NCI-H526 (cell line): ENCODE measurements around the gene CD160.
A peak's percentile ranks its signal among the peaks of the same experiment; 100 is the strongest.
"Not testable (repeated sequence)": the region's sequence is repeated elsewhere in the genome, so short reads cannot be mapped to it uniquely, and the experiment has no call there.

ENCODE experiments used
- DNase-seq, 2 experiments: peaks; one replicate each; lab custom pipeline; 2025; lab: John Stamatoyannopoulos, UW

The CD160 gene, protein sequence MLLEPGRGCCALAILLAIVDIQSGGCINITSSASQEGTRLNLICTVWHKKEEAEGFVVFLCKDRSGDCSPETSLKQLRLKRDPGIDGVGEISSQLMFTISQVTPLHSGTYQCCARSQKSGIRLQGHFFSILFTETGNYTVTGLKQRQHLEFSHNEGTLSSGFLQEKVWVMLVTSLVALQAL

DNA sequence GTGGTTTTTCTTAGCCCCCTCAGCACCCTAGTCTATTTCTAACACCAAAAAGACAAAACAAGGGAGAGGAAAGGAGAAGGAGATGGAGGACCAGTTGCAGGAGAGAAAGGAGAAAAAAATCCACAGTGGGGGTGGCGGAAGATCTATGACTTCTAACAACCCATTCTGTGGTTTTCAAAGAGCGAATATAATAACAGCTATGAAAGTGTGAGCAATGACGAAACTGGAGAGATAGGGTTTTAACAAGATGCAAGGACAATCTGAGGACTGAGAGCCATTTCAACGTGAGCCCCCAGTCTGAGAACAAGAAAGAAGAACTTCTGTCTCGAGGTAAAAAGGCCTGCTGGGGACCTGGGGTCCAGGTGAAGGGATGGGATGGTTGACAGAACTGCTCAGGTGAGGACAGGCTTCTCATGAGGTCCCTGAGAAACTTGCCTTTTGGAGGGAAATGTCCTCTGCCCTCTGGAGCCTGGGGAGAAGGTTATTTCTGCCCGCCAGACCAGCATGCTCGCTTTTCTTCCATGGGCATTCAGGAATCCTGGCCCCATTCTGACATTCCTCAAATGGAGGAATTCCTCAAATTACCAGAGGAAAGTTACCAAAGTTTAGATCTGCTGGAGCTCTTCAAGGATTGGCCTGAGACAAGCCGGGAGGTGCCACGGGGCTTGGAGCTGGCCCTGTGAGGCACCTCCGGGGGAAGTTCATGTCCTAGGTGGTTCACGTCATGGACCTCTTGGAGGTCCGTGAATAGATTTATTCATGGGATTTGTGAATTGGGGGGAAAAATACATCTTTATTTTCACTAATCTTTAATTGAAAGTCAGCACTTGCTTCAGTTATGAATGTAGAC is at the start of gene CD160:
Gene CD160, plus strand, starts transcription at position 270 of the 850 bp plus-strand sequence. CDS start 8,829 bp downstream, outside the sequence.
- no peak for DNase-seq

DNA sequence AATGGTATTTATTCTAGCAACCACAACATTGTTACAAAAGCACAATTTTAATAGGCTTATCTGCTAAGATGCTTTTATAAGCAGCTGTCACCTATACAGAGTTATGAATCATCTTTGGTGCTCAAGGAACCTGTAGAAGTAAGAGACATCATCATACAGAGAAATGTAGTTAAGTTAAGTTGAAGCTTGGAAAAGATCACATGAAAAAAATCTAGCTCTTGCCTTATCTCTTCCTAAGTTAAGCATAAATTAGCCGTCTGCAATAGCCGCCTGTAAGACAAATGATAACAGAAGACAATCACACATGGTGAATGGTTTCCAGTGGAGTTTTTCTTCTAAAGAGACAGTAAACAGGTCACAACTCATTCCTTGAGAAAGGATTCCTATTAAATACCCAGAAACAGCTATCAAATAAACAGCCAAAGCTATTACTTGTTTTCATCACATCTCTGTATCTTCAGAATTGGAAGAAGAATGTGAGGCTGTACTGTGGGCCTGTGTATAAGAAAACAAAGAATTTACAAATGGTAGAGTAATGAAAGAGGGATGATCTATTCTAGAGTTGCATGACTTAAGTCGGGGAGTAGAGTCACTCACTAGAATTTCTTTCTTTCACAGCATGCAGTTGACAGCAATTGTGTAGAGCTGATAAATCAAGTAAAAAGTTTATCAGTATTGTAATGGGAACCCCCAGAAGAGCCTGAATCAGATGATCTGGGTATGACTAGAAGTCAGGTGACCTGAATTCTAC is 48.1 kb upstream of the CD160 start:
- not testable (repeated sequence) for DNase-seq

DNA sequence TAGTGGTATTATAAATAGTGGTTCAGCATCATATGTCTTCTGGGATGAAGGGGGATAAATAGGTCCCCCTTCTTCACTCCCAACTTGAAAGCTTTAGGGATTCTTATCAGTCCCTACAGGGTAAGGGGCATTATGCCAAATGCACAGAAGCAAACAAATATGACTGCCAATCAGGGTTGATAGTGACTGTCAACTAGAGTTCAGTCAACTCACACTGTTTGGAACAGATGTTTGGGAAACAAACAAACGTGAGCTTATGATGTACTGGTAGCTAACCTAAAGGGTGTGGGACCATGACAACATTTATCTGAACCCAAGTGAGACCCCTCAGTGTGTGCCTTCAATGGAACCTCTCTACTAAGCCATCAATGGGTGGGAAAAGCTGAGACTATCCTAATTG is 46.1 kb upstream of the CD160 start:
- DNase-seq: not testable (repeated sequence)

DNA sequence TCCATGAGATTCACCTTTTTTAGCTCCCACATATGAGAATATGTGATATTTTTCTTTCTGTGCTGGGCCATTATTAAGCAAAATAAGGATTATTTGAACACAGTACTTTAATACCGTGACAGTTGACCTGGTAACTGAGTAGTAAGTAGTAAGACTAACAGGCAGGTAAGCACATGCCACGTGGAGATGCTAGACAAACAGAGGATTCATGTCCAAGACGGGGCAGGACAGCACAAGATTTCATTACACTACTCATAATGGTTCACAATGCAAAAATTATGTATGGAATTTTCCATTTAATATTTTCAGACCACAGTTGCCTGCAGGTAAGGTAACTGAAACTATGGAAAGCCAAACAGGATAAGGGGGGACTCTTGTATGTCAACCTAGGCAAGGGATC is 34.4 kb upstream of the CD160 start:
- not testable (repeated sequence) for DNase-seq

DNA sequence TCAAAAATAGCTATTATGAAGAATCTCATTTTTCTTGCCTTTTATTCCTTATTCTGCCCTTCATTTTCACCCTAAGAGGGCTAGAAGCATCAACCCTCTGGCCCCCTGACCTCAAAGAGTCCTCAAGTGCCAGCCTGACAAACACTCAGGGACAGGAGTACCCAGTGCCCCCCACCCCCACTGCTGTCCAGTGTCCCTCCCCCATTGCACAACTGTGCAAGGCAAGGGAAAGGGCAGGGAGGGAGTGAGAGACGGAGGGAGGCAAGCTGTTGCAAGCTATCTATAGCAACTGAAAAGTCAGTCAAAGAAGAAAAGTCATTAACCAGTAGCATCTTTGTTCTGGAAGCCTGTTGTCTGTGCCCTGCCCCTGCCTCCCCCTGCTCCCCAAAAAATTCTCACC is 33.2 kb upstream of the CD160 start:
- not testable (repeated sequence) for DNase-seq

DNA sequence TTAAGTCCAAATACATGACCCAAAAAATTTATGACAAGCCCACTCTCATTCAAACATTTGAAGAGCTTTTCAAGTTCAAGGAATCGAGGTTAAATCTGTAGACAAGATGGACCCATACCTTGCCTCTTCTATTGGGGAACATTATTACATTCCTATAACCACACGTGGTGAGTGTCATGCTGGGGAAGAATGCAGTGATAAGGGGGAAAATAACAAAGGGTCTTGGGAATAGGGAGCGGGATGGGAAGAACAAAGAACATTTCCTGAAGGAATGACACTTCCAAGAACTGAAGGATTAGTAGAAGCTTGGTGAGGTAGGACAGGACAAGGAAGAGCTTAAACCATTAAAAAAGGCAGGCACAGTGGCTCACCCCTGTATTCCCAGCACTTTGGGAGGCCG is 31.0 kb upstream of the CD160 start:
- DNase-seq: no peak

DNA sequence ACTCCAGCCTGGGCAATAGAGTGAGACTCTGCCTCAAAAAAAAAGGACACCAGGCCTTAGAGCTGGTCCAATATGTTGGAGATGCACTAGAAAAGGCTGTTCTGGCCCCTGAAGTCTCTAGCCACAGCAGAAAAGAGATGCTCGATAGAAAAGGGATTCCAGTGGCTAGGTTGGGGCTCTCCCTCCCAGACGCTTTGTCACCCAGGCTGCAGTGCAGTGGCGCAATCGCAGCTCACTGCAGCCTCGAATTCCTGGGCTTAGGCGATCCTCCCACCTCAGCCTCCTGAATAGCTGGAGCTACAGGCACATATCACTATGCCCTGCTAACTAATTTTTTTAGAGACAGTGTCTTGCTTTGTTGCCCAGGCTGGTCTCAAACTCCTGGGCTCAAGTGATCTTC is 30.4 kb upstream of the CD160 start:
- no peak for DNase-seq

DNA sequence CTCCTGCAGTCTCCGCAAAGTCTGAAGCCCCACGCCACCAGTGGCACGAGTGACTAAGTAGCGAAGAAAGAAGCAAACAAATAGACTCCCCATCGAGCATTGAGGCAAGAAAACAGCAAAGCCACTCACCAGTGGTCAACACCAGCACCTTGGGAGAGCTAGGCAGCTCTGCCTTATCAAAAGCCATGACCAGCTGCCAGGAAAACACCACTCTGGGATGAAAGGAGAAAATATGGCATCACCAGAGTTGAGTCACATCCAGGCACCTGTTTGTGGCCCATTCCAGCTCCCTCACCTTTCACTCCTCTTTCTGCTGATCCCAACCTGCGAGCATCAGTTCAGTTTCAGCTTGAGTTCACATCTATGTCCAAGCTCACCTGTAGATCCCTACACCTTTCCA is 29.4 kb upstream of the CD160 start:
- no peak for DNase-seq

DNA sequence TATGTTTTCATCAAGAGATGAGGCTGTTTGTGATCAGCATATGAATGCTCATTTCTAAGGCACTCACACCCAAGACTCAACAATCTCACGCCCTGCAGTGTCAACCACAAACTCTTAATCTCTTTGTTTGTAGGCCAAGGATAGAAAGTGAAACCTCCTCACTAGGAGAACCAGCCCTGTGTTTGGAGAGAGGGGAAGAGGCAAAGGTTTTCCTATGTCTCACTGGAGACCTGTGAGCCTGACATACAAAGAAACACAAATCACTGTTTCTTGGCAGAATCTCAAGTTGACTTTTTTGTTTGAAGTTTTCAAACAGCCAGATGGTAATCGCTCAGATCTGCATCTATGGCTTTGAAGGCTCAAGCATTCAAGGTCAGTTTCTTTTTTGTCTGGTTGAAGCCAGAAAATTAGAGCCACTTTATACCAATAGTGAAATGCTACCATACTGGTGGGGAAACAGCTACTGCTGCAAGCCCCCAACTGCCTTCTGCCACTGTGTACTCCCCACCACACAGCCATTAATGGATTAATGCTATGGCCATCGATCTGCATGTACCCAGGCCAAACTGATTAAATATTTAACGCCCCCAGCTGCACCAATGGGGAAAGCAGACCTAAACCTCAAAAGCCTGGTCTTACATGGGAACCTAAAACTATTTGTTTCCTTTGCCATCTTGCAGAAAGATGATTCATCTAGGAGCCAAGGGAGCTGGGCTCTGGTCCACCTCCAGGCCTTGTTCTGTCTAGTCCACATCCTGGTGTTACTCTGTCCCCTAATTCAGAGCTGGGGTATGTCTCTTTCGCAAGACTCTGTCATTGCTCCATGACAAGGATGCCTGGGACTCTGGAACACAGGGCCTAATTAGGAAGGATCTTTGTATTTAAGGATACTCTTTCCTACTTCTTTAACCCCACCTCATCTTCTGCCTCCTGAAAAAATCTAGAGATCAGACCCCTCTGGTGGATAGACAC is 28.4 kb upstream of the CD160 start:
- no peak for DNase-seq

DNA sequence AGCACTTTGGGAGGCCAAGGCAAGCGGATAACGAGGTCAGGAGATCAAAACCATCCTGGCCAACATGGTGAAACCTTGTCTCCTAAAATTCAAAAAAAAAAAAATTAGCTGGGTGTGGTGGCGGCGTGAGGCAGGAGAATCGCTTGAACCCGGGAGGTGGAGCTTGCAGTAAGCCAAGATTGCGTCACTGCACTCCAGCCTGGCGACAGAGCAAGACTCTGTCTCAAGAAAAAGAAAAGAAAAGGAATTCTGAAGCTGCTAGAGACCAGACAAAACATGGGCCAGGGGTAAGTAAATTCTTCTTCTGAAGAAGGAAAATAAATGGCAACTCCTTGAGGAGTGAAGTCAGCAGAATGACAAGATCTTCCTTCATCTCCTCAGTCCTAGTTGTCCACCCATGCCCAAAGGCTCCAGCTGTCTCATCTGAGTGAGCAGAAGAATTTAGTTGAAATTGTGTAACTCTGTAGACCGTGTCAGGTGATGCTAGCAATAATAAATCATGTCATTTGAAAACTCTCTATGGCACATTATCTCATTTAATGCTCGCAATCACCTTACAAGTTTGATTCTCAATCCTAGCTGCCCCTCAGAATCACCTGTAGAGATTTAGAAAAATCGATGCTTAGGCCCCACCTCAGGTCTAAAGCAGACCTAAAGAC is 26.4 kb upstream of the CD160 start:
- no peak for DNase-seq

DNA sequence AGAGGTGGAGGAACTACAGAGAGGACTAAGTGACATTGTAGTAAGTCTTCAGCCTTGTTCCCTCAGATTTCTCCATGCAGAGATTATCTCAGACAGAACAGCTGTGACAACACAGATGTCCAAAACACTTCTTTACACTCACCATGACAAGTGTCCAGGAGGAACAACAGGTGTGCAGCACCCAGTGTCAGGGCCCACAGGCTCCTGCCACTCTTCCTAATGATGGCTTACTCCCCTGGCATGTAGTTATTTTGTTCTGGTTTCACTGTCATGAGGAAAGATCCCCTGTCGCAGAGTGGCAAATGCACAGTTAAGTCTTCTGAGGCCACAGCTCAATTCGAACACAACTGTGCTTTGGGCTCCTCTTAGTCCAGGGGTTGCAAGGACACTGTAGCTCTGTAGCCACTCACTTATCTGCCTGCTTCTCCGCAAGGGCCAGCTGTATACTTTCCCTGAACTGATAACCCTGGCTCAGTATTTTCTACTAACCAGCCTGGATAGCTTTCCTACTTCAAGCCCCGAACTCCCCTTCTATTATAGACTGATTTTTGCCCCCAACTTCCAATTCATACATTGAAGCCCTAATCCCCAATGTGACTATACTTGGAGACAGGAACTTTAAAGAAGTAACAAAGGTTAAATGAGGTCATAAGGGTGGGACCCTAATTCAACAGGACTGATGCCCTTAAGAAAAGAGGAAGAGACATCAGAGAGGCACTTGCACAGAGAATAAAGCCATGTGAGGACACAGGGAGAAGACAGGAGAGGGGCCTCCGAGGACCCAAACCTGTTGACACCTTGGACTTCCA is 23.3 kb upstream of the CD160 start:
- no peak for DNase-seq

DNA sequence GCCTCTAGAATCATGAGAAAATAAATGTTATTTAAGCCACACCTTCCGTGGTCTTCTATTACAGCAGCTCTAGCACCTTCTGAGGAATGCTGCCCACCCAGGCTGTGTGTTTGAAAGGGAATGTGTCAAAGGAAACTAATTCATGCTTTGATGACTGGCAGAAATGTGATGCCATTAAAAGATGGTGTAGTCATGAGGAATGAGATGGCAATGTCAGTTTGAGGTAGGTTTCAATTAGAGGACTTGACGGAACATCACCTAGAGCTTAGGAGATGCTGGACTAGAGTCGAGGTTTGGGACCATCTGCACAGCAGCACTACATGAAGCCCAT is 22.7 kb upstream of the CD160 start:
- no peak for DNase-seq

DNA sequence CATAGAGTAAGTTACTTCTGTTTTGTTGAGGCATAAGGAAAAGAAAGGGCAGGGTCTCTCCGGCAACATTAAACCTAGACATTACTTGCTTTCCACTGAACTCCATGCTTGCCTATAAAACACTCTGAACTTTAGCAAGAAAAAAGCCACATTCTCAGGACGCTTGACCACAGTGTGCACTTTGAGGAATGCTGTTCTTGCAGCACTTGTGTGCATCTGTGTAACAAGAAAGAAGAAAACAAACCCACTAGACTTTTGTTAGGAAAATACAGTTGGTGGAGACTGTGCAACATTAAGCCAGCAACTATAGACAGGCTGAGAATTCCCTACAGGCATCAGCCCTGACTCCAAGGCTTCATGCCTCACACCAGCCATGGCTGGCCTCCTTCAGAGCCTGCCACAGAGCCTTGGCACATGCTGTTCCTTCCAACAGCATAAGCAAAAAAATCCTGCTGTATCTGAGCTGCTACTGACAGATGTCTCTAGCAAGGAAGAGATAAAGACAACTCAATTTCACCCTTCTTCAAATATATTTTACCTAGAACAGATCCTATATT is 17.9 kb upstream of the CD160 start:
- DNase-seq: no peak

DNA sequence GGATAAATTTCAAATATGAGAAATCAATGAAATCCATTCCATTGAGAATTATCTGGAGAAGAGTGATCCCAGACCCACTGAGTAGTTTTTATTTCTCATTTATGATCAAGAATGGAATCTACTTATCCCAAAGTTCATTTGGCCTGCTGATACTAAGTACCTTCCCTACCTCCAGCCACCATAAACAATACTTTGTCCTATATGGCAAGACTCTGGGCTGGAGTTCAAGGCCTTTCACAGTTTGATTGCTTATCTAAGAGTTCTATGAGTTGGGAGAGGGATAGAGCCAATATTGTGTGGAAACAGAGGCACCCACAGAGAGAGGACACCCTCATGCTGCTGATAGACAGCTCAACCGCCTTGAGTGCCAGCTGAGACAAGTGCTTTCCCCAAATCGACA is 17.2 kb upstream of the CD160 start:
- no peak for DNase-seq

DNA sequence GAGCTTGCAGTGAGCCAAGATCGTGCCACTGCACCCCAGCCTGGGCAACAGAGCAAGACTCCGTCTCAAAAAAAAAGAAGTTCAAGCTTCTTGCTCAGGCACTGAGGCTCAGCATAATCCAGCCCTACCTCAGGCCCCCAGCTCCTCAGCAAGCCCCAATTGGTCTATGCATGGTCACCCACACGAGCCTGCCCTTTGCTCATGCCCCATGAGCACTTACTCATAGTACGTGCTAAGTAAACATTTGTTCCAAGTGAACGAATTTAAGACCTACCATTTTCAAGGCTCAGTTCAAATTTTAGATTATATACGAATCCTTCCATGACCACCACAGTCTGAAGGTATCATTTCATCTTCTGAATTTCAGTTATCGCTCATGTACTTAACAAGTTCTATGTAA is 16.5 kb upstream of the CD160 start:
- no peak for DNase-seq

DNA sequence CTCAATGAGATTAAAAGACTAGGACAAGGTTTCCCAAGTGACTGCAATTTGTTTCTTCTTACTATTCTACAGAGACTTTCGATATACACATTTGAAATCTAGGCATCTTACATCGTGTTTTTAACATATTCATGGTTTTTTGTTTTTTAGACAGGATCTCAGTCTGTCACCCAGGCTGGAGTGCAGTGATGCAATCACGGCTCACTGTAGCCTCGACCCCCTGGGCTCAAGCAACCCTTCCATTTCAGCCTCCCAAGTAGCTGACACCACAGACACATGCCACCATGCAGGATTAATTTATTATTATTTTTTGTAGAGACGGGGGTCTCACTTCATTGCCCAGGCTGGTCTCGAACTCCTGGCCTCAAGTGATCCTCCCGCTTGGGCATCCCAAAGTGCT is 13.7 kb upstream of the CD160 start:
- DNase-seq: no peak

DNA sequence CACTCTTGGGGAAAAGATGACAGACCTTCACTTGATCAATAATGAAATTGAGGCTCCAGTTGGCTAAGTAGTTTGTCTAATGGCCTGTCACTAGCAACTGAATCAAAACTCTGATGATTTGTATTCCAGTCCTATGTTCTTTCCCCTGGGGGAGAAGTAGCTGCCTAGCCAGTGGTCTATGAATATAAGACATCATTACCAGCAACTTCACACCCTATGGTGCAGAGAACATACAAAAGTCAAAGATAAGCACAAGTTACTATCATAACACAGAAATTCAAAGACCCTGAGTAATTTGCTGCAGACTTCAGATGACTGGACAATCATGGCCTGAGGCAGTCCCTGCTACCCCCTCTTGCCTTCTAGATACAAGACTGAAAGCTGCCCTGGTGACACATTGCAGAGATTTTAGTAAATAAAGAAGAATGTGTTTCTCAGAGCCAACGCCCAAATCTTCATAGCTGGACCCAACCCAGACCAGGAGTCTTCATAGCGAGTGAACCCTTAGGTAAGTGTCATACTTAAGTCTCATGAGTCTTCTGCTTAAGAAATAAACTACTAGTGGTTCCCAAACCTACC is 13.1 kb upstream of the CD160 start:
- DNase-seq: no peak

DNA sequence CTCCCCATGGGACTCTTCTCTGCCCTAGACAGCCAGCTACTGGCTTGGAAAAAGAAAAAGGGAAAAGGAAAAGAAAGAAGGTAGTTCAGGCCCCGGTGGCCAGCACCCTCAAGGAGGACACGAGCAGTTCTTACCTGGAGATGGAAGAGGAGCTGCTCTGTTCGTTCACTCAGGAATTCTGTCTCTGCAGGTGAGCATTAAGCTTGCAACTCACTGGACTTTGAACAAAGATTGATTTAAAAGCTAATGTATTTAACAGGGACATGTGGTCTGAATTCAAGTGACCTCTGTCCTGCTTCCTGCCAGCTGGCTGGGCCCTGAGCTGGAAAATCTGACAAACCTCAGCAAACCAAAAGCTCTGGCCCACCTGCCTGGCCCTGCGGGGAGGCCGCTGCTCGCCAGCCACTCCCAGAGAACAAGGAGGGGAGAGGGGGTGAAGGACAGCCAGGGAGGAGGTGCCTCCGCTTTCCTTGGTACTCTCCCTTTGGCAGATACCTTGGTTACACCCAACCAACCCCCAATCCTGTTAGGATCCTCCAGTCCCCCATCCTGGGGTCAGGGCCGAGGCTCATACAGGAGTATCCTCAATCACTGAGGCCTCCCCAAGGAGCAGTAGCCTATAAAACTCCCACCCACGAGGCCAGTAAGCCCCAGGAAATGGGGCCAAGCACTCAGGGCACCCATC is 12.0 kb upstream of the CD160 start, which contains the start of gene PDZK1:
Gene PDZK1, minus strand, starts transcription at position 186 of the 685 bp plus-strand sequence. CDS start 19,347 bp downstream, outside the sequence.
- DNase-seq: no peak

DNA sequence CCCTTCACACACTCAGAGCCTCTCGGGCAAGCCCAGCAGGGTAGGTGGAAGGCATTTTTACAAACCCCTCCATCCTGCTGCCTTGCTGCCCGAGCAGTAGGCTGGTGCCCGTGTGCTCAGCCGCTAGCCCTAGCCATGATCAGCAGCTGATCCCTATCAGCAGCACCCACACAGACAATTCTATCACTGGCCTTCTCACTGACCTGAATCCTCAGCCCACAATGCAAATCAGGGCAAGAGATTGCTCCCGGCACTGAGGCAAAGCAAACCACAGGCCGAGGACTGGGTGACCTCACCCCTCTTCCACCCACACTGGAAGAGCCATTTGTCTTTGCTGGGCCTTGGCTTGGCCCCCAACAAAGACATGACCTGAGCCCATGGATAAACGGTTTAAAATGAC is 11.2 kb upstream of the CD160 start:
- DNase-seq: peak in 1 of 2 experiments; percentile 85
